ENCODE data around the gene SUMO2.
"Not testable (repeated sequence)": the region's sequence is repeated elsewhere in the genome, so short reads cannot be mapped to it uniquely, and the experiment has no call there.

Gene SUMO2

DNA sequence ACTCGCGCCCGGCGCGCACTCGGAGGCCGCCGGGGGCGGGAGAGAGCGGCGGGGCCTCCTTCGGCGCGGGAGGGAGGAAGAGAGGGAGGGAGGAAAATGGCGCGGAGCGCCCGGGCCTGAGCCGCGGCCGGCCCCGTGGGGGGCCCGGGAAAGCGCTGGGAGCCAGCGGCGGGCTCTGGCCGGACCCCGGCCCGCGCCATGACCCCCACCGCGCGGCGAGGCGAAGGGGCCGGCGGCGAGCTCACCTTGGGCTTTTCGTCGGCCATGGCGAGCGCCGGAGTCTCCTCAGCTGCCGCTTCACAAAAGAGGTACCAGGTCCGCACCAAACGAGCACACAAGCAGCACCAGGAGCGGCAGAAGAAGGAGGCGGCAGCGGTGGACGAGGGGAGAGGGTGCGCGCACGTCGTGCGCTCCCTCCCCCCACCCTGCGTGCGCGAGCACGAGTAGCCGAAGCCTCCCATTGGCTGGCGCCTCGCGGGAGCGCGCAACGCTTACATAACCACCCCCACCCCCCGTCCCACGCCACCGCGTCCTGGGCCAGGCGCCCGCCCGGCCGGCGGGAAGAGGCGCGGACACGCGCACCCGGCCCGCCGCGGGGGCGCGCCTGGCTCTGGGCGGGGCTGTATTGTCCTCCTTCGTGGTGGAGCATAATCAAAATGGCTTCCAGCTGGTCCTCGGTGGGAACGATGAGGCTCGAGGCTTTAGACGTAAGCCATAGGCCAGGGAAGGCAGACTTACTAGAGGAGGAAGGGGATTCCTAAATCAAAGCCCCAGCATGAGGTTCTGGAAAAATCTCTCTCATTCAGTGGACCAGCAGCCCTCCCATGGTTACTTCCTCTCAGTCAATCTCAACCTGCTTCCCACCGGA lies at the start of gene SUMO2:
Gene SUMO2 (minus strand): TSS at position 391 of the 868 bp plus-strand sequence. CDS start 125 bp downstream, at position 266.
- peak; percentile 90 for DNase-seq (ENCODE audit: low read depth)

DNA sequence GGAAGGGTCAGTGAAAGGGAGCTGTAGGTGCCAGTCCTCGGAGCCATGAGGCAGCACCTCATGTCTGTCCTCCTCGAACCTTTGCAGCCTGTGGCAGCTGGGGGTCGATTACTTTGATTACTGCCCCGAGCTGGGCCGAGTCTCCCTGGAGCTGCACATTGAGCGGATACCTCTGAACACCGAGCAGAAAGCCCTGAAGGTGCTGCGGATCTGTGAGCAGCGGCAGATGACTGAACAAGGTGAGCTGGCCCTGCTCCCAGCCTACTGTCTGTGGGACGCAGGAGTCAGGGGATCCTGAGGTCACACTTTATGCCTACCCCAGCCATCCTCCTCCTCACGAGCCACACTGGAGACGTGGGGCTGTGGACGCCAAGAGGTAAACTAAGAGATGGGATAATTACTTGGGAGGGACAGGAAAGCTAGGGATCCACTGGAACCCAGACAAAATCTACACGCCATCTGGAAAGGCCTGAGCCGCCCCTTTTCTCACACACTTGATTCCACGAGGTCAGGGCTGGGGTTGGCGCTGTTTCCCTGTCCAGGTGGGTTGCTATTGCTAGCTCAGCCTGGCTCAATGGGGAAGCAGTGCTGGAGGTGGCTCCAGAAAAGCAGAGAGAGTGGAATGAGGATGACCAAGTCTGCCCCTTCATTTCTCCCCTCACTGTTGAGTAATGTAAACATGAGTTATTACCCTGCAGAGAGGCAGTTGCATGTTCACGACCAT lies 49.1 kb upstream of the SUMO2 start:
- no peak for DNase-seq (ENCODE audit: low read depth)

DNA sequence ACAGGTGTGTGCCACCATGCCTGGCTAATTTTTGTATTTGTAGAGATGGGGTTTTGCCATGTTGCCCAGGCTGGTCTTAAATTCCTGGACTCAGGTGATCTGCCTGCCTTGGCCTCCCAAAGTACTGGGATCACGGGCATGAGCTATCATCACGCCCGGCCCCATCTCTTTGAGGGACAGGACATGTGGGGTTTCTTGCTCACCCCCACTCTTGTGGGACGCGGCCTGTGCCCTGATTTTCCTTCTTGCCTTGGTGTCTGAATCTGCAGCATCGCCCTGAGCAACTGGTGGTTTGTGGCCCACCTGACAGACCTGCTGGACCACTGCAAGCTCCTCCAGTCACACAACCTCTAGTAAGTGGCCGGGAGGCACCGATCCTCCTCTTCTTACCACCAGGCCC lies 48.3 kb upstream of the SUMO2 start:
- DNase-seq (ENCODE audit: low read depth), result no peak

DNA sequence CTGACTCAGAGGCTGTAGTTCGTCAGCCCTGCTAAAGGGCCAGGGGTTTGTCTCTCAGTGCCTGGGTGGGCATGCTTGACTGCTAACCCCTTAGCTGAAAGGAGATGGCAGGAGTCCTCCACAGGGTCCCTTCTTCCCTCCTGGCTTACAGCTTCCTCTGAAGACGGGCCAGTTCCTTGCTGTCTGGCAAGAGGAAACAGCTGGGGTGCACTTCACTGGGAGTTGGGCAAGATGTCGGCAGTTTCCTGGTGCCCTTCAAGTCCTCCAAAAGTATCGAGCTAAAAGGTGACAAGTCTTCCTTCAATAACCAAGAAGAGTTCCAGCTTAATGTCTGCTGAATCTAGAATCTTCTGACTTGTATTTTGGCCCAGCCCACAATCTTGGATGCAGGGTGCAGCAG lies 46.1 kb upstream of the SUMO2 start:
- no peak for DNase-seq (ENCODE audit: low read depth)

DNA sequence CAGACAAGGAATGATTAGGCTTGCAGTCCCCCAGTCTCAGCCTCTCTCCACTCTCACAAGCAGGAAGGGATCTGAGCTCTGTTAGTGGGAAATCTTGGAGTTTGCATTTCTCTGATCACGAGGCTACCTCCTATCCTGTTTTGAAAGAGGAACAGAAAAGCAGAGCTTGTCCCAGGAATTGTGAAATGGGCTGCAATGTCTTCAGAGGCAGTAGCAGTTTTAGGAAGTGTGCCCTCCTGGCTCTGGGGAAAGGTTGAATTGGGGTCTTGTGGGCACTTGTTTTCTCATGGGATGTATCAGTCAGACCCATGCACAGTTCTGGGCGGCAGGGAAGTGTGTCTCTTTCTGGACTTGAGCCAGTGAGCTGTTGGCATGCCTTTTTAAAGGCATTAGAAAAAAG lies 45.5 kb upstream of the SUMO2 start:
- no peak for DNase-seq (ENCODE audit: low read depth)

DNA sequence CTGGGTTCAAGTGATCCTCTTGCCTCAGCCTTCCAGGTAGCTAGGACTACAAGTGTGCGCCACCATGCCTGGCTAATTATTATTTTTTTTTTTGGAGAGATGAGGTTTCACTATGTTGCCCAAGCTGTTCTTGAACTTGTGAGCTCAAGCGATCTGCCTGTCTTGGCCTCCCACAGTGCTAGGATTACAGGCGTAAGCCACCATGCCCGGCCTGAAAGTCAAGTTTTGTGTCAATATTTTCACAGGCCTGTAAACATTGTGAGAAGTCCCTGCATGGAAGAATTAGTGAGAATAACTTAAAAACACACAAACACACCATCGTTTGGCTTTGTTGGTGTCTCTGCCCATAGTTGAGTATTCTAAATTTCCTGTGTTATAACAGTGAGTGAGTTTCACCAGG lies 45.0 kb upstream of the SUMO2 start:
- DNase-seq (ENCODE audit: low read depth), result no peak

DNA sequence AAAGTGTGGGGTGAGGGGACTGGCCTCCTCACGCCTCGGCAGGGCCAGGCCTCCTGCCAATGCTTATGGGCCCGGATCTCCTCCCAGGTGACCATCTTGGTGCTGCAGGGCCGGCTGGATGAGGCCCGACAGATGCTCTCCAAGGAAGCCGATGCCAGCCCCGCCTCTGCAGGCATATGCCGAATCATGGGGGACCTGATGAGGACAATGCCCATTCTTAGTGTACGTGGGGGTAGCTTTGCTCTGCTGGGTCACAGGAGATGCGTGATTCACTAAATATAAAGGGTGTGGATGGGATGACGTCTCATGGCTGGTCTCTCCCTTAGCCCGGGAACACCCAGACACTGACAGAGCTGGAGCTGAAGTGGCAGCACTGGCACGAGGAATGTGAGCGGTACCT lies 42.3 kb upstream of the SUMO2 start:
- DNase-seq (ENCODE audit: low read depth), result no peak

DNA sequence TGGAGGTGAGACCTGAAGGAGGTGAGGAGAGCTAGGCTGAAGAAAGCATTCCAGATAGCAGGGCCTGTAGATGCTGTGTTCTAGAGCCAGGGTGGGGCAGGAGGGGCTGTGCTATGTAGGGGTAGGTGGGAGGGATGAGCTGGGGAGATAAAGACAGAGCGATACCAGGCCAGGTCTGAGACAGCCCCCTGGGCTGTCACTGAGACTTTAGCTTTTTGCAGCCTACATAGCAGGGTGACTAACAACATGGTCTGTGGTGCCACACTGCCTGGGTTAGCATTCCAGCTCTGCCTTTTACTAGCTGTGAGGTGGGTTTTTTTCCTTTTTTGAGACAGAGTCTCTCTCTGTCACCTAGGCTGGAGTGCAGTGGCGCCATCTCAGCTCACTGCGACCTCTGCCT lies 37.1 kb upstream of the SUMO2 start:
- DNase-seq (ENCODE audit: low read depth), result no peak

DNA sequence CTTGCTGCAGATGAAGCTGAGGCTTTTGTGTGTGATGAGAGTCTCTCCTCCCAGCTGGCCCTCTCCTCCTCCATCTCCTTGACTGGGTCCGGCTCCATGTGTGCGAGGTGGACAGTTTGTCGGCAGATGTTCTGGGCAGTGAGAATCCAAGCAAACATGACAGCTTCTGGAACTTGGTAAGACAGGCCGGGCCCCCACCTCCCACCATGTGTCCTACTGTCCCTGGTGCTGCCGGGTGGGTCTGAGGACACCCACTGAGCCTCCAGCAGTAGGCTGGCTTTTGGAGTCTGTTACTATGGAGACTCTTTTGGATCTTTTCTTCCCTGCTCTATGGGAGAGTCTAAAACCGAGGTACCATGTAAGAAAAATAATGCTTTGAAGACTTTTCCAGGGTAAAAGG lies 35.4 kb upstream of the SUMO2 start:
- DNase-seq (ENCODE audit: low read depth), result no peak

DNA sequence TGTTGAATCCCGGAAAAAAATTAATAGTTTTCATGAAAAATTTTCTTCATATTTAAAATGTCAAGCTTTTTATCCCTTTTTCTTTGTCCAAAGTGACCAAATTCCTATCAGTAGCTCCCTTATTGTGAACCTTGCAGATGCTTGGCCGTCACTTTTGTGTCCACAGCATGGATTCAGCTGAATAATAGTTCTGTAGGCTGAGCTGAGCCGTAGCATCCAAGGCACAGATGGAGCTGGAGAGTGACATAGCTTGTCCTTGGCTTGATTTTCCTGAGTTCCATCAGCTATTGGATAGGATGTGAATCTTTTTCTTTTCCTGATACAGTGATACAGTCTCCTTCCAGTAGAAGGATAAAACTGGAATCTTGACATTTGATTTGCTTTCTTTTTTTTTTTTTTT lies 26.3 kb upstream of the SUMO2 start:
- no peak for DNase-seq (ENCODE audit: low read depth)

DNA sequence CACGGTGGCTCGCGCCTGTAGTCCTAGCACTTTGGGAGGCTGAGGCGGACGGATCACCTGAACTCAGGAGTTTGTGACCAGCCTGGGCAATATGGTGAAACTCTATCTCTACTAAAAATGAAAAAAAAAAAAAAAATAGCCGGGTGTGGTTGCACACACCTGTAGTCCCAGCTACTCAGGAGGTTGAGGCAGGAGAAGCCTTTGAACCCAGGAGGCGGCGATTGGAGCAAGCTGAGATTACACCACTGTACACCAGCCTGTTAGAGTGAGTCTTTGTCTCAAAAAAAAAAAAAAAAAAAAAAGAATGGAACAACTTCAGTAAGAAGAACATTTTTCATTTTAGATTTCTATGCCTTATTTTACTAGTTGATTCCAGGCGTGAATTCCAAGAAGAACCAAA lies 25.4 kb upstream of the SUMO2 start:
- no peak for DNase-seq (ENCODE audit: low read depth)

DNA sequence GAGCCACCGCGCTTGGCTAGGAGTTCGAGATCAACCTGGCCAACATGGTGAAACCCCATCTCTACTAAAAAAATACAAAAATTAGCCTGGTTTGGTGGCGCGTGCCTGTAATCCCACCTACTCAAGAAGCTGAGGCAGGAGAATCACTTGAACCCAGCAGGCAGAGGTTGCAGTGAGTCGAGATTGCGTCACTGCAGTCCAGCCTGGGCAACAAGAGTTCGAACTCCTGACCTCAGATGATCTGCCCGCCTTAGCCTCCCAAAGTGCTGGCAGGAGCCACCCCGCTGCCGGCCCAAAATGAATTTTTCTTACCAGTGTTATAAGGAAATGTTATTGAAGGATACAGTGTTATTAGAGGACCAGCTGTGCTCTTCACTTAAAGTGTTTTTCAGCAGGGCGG lies 25.0 kb upstream of the SUMO2 start:
- no peak for DNase-seq (ENCODE audit: low read depth)

DNA sequence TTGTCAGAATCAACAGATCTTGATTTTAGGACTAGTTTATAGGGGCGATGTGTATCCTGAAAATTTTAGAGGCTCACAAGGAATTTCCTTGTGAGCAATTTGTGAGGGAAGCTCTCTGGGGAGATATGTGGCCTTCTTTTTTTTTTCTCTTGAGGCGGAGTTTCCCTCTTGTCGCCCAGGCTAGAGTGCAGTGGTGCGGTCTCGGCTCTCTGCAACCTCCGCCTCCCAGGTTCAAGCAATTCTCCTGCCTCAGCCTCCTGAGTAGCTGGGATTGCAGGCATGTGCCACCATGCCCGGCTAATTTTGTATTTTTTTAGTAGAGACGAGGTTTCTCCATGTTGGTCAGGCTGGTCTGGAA lies 24.3 kb upstream of the SUMO2 start:
- not testable (repeated sequence) for DNase-seq (ENCODE audit: low read depth)

DNA sequence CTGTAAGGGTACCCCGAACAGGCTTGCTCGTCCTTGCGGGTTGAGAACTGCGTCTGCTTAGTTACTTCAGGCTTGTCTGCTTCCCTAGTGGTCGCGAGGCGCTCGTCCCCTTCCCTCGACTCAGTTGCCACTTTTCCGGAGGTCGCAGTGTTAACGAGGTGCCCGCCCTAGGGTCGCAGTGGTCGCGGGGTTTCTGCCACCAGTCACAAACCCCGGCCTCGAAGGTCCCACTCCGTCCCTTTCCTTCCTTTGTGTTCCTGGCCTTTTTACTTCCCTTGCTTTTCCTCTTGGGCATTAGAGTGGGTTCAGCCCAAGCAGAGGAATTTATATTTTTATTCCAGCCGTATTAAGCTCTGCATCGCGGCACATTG lies 23.0 kb upstream of the SUMO2 start:
- no peak for DNase-seq (ENCODE audit: low read depth)

DNA sequence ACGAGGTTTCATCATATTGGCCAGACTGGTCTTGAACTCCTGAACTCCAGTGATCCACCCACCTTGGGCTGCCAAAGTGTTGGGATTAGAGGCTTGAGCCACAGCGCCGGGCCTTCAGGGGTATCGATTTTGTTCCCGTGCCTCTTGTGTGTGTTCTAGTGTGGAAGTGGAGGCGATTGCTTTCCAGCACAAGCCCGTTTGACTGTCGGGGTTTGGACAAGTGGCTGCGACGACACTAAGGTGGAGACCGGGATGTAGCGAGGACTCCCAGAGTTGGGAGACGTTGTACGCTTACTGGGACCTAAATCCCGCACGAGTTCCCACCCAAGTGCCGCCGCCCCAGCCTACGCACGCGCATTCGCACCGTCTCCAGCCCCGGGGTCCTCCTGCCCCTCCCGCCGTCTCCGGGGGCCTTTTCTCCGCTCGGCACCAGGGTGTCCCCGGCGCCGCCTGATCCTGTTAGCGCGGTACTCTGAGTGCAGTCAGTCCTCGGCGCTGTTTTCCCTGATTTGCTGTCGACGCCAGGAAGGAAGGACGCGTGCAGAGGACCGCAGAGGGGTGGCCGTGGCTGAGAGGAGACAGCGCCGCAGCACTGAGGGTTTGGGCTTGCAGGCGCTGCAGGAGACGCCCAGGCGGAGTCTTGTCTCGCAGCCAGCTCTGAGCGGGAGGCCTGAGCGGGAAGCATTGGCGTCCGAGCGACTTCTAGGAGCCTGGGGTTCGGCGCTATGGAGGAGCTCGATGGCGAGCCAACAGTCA lies 22.5 kb upstream of the SUMO2 start, which contains the start of gene NUP85:
Gene NUP85 (plus strand): TSS at position 643 of the 756 bp plus-strand sequence. CDS start 83 bp downstream, at position 726.
- peak; percentile 88 for DNase-seq (ENCODE audit: low read depth)

DNA sequence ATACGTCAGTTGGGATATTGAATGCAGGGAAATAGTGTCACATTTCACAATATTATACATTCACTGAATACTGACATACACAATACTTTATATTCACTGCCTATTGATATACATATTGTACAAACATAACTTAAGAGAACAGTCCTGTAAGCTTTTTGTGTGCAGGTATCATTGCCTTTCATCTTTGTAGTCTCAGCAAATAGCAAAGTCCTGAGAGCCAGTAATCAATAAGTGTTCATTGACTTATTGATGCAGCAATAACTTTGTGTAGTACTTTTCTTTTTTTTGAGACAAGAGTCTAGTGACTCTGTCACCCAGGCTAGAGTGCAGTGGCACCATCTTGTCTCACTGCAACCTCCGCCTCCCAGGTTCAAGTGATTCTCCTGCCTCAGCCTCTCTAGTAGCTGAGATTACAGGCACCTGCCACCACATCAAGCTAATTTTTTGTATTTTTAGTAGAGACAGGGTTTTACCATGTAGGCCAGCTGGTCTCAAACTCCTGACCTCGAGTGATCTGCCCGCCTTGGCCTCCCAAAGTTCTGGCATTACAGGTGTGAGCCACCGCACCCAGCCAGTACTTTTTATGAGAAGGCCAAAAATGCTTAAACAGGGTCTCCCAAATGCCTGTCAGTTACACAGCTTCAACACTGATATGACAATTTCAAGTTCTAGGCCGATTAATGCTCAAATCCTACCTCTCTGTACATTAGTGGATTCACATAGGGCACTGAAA lies 17.3 kb upstream of the SUMO2 start:
- no peak for DNase-seq (ENCODE audit: low read depth)

DNA sequence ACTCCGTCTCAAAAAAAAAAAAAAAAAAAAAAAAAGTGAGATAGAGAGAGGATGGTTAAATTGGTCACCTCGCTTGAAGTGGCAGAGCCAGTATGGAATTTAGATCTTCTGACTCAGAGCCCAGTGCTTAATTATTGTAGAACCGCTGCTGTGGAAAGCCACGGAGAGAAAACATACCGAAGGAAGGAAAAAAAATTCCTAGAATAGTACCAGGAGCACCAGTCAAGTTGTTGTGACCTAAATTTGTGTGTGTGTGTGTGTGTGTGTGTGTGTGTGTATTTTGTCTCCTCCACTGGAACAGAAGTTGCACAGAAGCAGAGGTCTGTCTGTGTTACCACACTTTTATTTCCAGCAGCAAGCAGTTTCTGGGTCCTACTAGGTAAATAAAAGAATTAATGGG lies 12.1 kb upstream of the SUMO2 start:
- DNase-seq (ENCODE audit: low read depth), result no peak

DNA sequence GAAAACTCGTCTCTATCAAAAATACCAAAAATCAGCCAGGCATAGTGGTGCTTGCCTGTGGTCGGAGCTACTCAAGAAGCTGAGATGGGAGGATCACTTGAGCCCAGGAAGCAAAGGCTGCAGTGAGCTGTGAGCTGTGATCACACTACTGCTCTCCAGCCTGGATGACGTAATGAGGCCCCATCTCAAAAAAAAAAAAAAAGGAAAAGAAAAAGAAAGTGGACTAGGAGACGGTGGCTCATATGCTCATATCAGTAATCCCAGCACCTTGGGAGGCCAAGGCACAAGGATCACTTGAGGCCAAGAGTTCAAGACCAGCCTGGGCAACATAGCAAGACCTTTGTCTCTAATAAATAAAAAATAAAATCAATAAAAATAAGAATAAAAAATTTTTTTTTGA lies 8.8 kb upstream of the SUMO2 start:
- DNase-seq (ENCODE audit: low read depth), result no peak

DNA sequence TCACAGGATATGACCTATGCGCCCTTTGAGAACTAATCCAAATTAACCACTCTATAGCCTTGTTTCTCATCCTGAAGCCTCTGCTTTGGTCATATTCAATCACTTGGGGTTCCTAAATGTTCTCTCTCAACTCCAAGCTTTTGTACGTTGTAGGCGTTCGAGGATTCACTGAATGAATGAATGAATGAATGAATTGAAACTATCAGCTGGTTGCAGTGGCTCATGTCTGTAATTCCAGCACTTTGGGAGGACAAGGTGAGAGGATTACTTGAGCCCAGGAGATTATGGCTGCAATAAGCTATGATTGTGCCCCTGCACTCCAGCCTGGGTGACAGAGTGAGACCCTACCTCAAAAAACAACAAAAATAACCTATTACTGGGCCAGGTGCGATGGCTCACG lies 5.9 kb upstream of the SUMO2 start:
- no peak for DNase-seq (ENCODE audit: low read depth)

DNA sequence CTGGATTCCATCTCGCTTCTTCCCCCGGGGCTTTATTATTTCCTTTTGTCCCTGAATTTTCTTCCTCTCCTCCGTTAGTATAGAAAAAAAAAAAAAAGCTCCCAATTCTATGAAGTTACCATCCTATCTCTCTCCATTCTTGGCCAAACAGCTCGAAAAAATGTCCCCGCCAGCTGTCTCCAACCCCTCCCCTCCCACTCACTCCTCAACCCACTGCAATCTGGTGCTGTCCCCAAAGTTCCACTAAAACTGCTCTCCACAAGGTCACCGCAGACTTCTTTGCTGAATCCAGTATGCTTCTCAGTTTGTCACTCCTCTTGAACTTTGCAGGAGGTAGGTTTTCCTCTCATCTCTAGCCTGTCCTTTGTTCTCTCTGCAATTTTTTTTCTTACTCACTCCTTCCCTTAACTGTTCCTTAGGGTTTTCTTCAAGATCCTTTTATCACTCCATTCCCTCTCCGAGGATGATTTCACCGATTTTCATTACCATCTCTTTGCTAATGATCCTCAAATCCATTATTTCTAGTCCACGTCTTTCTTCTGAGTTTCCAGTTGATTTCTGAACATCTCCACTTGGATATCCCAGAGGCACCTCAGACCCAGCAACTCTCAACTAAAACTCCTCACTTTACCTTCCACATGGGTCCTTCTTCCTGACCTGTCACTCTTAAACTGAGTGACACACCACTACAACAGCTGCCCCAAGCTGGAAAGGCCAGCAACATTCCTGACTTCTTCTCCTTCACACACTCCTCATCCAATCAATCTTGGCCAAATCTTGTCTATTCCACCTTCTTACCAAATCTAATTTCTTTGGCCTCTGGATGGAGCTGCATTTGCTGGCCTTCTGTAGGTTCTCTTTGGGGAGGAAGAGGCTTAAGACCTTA lies 1.5 kb upstream of the SUMO2 start:
- no peak for DNase-seq (ENCODE audit: low read depth)

DNA sequence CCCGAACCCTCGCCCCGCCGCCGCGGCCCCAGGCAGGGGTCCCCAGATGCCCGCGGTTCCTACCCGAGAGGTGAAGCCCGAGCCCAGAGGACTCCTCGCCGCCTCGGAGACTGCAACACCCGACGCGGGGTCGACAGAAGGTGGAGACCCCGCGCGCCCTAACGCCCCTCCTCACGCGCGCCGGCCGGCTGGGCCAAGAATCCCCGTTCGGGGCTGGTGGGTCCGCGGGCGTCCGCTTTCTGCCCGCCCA lies 515 bp downstream of the SUMO2 start:
- no peak for DNase-seq (ENCODE audit: low read depth)
